K562 (cell line): Measurements from ENCODE around the gene PSD2. TPM values are rescaled to one million over a fixed set of nuclear protein-coding genes. Genes with fewer than 3 reads are reported as not detected.

Source experiments
- ATAC-seq: fragments of 200-7000 bp; cut with Tn5 transposase; 3 replicates; pipeline ENCODE4 v1.9.1; 2020; ENCODE audit warnings: moderate library complexity
- BruUV-seq: library from RNA; stranded (reverse); fragments of 400-500 nt; replicated peaks from 2 replicates; lab custom pipeline; 2021; lab: Mats Ljungman, UMichigan
- CTCF ChIA-PET: fragments of 300-600 bp; formaldehyde crosslinking; extraction: SDS; loops from one replicate; lab custom pipeline; 2021; ENCODE audit warnings: low intra/inter-chr PET ratio; lab: Yijun Ruan, JAX
- POLR2A ChIA-PET: fragments of 300-600, 350-650 bp; sonication (Branson Sonifier 250); formaldehyde crosslinking; extraction: SDS; loops from one replicate; lab custom pipeline; 2021; ENCODE audit warnings: antibody characterized with exemption, inconsistent platforms; lab: Yijun Ruan, JAX
- DNase-seq, 4 experiments: peaks; one replicate each; pipeline versions ENCODE4 v3.0.0 to v3.0.0-alpha.2; 2011 to 2018; ENCODE audit warnings: low spot score in 3 of 4, mixed read lengths in 3 of 4; ENCODE audit errors: extremely low read depth in 1 of 4
- FAIRE-seq: peaks from 2 replicates; lab custom pipeline; 2011; peaks lifted over from hg19 to GRCh38; lab: Jason Lieb, UNC
- H2AFZ ChIP-seq: 2 replicates; pipeline ENCODE4 v1.6.0; 2011; ENCODE audit warnings: low read depth, low read length, control low read depth, inconsistent platforms
- H3K27ac ChIP-seq: fragments of 200-600 bp; 3 replicates; pipeline ENCODE4 v1.8.0; 2011; ENCODE audit warnings: low read depth, mild to moderate bottlenecking, control low read depth, inconsistent platforms, low read length, moderate library complexity, mixed read lengths; ENCODE audit errors: extremely low read depth
- H3K27me3 ChIP-seq, 2 experiments: fragments of 300-600 bp in 1 of 2; 2 replicates in 1 of 2; 3 replicates in 1 of 2; pipeline versions ENCODE4 v1.6.0 to v1.8.0; 2011; ENCODE audit warnings: inconsistent platforms in 2 of 2, low read length in 2 of 2, mild to moderate bottlenecking in 1 of 2, mixed read lengths in 1 of 2, moderate library complexity in 1 of 2; ENCODE audit not compliant: control insufficient read depth in 2 of 2, insufficient read depth in 2 of 2
- H3K36me3 ChIP-seq: fragments of 300-600 bp; 3 replicates; pipeline ENCODE4 v1.8.0; 2011; ENCODE audit warnings: mild to moderate bottlenecking, low read length, inconsistent platforms; ENCODE audit not compliant: control insufficient read depth, insufficient read depth
- H3K4me1 ChIP-seq, 2 experiments: fragments of 200-600 bp in 1 of 2; replicated peaks in 1 of 2; 2 replicates in 1 of 2; 3 replicates in 1 of 2; pipeline versions ENCODE4 v1.5.1 to v1.8.0; 2011; ENCODE audit warnings: inconsistent platforms in 2 of 2, low read length in 2 of 2, mild to moderate bottlenecking in 1 of 2, mixed read lengths in 1 of 2, moderate library complexity in 1 of 2; ENCODE audit not compliant: control insufficient read depth in 2 of 2, insufficient read depth in 2 of 2
- H3K4me2 ChIP-seq: 2 replicates; pipeline ENCODE4 v1.6.1; 2011; ENCODE audit warnings: low read length, control low read depth, inconsistent platforms, mixed read lengths; ENCODE audit not compliant: insufficient read depth
- H3K4me3 ChIP-seq: fragments of 200-600 bp; sonication (generic), shearing (Covaris generic); 2 replicates; pipeline ENCODE4 v1.5.1; 2016; ENCODE audit warnings: control low read depth, inconsistent platforms
- H3K79me2 ChIP-seq: fragments of 200-600 bp; 3 replicates; pipeline ENCODE4 v1.8.0; 2011; ENCODE audit warnings: low read length, inconsistent platforms; ENCODE audit not compliant: control insufficient read depth, insufficient read depth
- H3K9ac ChIP-seq, 2 experiments: 2 replicates each; pipeline versions ENCODE4 v1.6.0 to v1.6.1; 2011; ENCODE audit warnings: low read depth in 2 of 2, low read length in 2 of 2, control low read depth in 1 of 2, inconsistent platforms in 1 of 2, mild to moderate bottlenecking in 1 of 2, mixed read lengths in 1 of 2; ENCODE audit not compliant: insufficient read depth in 1 of 2
- H3K9me1 ChIP-seq: one replicate; pipeline ENCODE4 v1.6.0; 2011; ENCODE audit warnings: inconsistent platforms, mild to moderate bottlenecking, low read length, moderate library complexity; ENCODE audit not compliant: control insufficient read depth, insufficient read depth
- H3K9me3 ChIP-seq: replicated peaks from 2 replicates; pipeline ENCODE4 v1.5.1; 2011; ENCODE audit warnings: low read depth, low read length, inconsistent platforms; ENCODE audit not compliant: control insufficient read depth, insufficient read depth
- H4K20me1 ChIP-seq: replicated peaks from 2 replicates; pipeline ENCODE4 v1.6.1; 2011; ENCODE audit warnings: low read length, inconsistent platforms, mixed read lengths; ENCODE audit not compliant: control insufficient read depth, insufficient read depth
- ARNT ChIP-seq, 2 experiments: fragments of 450-650 bp; IDR thresholded peaks; 2 replicates each; pipeline ENCODE4 v1.6.1; 2016; ENCODE audit warnings: mild to moderate bottlenecking in 1 of 2
- C11orf30 ChIP-seq: fragments of 450-650 bp; IDR thresholded peaks from 2 replicates; pipeline ENCODE4 v1.6.1; 2016; ENCODE audit warnings: low read depth, mild to moderate bottlenecking
- GATAD2A ChIP-seq: fragments of 450-650 bp; IDR thresholded peaks from 2 replicates; pipeline ENCODE4 v1.6.1; 2017
- GTF2A2 ChIP-seq: IDR thresholded peaks from 2 replicates; pipeline ENCODE4 v1.6.1; 2016; ENCODE audit warnings: mild to moderate bottlenecking, missing genetic modification characterization, missing compliant biosample characterization
- HNRNPL ChIP-seq: fragments of 200-400 bp; formaldehyde crosslinking; IDR thresholded peaks from 2 replicates; pipeline ENCODE4 v1.6.1; 2017; ENCODE audit warnings: low read depth, mild to moderate bottlenecking, low read length
- KLF6 ChIP-seq: fragments of 250-450 bp; sonication (Bioruptor Pico); IDR thresholded peaks from 2 replicates; pipeline ENCODE4 v1.4.0; 2020; ENCODE audit warnings: mild to moderate bottlenecking, moderate library complexity, borderline replicate concordance
- MAFF ChIP-seq: IDR thresholded peaks from 2 replicates; pipeline ENCODE4 v1.6.1; 2012; ENCODE audit warnings: low read length, improper control_type of control experiment
- MAFG ChIP-seq: fragments of 450-650 bp; conservative IDR thresholded peaks from 2 replicates; pipeline ENCODE4 v1.6.1; 2016; ENCODE audit warnings: missing genetic modification characterization, missing compliant biosample characterization
- MAFK ChIP-seq: IDR thresholded peaks from 2 replicates; pipeline ENCODE4 v1.6.1; 2011; ENCODE audit warnings: low read length, improper control_type of control experiment
- POLR2G ChIP-seq: fragments of 200-400 bp; formaldehyde crosslinking; IDR thresholded peaks from 2 replicates; pipeline ENCODE4 v1.6.1; 2017; ENCODE audit warnings: low read depth, mild to moderate bottlenecking, antibody characterized with exemption, low read length, moderate library complexity
- ZNF316 ChIP-seq: fragments of 450-650 bp; IDR thresholded peaks from 2 replicates; pipeline ENCODE4 v1.6.1; 2016
- WGBS: fragments of 100-300 bp; shearing (Covaris generic); methylation state at CpG from one replicate; pipeline ENCODE4 v1.1.6; 2016; ENCODE audit warnings: low coverage, mixed read lengths; ENCODE audit not compliant: insufficient coverage; ENCODE audit errors: missing lambda C conversion rate; 5-methylcytosine and 5-hydroxymethylcytosine counted together
- in situ Hi-C: fragments of 300-500 bp; cut with MboI; formaldehyde crosslinking; loops from 4 replicates; pipeline ENCODE4 v1.15.0; 2018; ENCODE audit warnings: inconsistent platforms, mixed read lengths
- intact Hi-C: fragments of 100-400 bp; cut with micrococcal nuclease; formaldehyde crosslinking; loops from 2 replicates; pipeline ENCODE4 v1.14.2; 2022
- polyA plus RNA-seq, 8 experiments: library from polyadenylated mRNA; depleted of rRNA in 4 of 8; stranded (reverse) in 5 of 8; unstranded in 3 of 8; fragments of >200 nt; fragmentation: Nextera tagmentation in 2 of 8; fragmentation: Illumina TruSeq in 1 of 8; extraction: Ambion mirVana in 2 of 8; extraction: Trizol in 1 of 8; gene quantifications; 2 replicates each; pipeline versions ENCODE4 v1.2.1 to v1.2.3, GENCODE V29; 2011 to 2014; ENCODE audit warnings: inconsistent platforms in 1 of 8, missing spikeins in 1 of 8
- total RNA-seq, 7 experiments: library from RNA; depleted of rRNA in 6 of 7; stranded (reverse); fragments of >200 nt in 6 of 7; fragmentation: Illumina TruSeq in 2 of 7; extraction: Trizol in 2 of 7; gene quantifications; 2 replicates each; pipeline versions ENCODE4 v1.2.1 to v1.2.3, GENCODE V29; 2011 to 2021; ENCODE audit warnings: low replicate concordance in 1 of 7
- TF ChIP-seq, protein P1 (sequence below): fragments of 450-650 bp; IDR thresholded peaks from 2 replicates; pipeline ENCODE4 v1.6.1; 2016; ENCODE audit warnings: missing biosample characterization, missing genetic modification characterization
- TF ChIP-seq, protein P2 (sequence below): sonication (generic); formaldehyde crosslinking; IDR thresholded peaks from 2 replicates; pipeline ENCODE4 v1.8.1; 2023; ENCODE audit warnings: missing genetic modification reagents, mild to moderate bottlenecking, borderline replicate concordance

PSD2 gene
- total and polyA plus RNA-seq, 9 of the 15 experiments (the other 6 are each of a cell fraction or from before 2014, with no cell fraction given), result 0.01 to 0.09 (median 0.04) TPM; not detected in 4

DNA sequence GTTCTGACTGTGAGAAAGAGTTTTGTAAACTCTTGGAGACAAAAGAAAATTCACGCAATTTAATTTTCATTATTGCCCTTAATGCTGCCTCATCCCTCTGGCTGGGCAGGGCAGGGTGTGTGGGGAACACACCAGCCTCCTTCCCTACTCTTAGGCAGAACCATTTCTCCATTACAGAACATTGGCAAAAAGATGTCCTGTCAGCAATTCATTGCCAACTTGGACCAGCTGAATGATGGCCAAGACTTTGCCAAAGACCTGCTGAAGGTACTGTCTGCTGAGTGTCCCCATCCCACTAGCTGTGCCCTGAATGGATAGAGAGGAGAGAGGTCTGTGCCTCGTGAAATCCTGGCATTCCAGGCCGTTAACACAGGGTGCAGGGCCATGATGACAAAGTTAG is 37.9 kb downstream of the PSD2 start:
- no TSS peak for BruUV-seq
- in situ Hi-C loops, result no loop called here
- no peak for ATAC-seq

GRCh38 chr5:139835656-139836055 is 40.0 kb downstream of the PSD2 start:
- Histone ChIP-seq H3K9me1 (no peaks in the 10 kb centered on the region), H3K9me3 (no peaks in the 10 kb centered on the region), H3K4me2 (no peak overlapping the region), H3K4me1 (no peaks in the 10 kb centered on the region), H3K27ac (no peak overlapping the region), H3K4me3 (no peak overlapping the region), H3K27me3 (peaks cover 0 to 30% of the 10 kb centered on the region in 2 experiments; a peak in 2 of 5 replicates), H4K20me1 (0 out of 2 replicates have a peak, but pooled peaks cover 16% of the 10 kb centered on the region), H3K79me2 (no peaks in the 10 kb centered on the region), H3K36me3 (no peaks in the 10 kb centered on the region), H2AFZ (no peak overlapping the region), H3K9ac (no peak overlapping the region)
- in situ Hi-C loops (no loop called here), intact Hi-C loops (no loop called here)
- 6% methylated on average over 3 of the region's 3 CpGs for WGBS
- ChIA-PET CTCF (no interaction called here), POLR2A (interaction anchor here (0.7 kb wide), 1 partner anchor 179 kb away, joined by 3 read pairs; no protein-coding TSS in a partner anchor)
- no peak for FAIRE-seq
- peak; percentile 44; the same call in 1 of the 3 replicates for ATAC-seq
- BruUV-seq, result no TSS peak
- peak in 2 of 4 experiments; percentile 47 to 59 for DNase-seq
- TF ChIP-seq GTF2A2 (tag) (no peak), KLF6 (CRISPR knock-in tag) (no peak), HNRNPL (no peak), GATAD2A (no peak)
- TF ChIP-seq, protein P1, sequence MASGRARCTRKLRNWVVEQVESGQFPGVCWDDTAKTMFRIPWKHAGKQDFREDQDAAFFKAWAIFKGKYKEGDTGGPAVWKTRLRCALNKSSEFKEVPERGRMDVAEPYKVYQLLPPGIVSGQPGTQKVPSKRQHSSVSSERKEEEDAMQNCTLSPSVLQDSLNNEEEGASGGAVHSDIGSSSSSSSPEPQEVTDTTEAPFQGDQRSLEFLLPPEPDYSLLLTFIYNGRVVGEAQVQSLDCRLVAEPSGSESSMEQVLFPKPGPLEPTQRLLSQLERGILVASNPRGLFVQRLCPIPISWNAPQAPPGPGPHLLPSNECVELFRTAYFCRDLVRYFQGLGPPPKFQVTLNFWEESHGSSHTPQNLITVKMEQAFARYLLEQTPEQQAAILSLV (tag), result no peak
- TF ChIP-seq, protein P2, sequence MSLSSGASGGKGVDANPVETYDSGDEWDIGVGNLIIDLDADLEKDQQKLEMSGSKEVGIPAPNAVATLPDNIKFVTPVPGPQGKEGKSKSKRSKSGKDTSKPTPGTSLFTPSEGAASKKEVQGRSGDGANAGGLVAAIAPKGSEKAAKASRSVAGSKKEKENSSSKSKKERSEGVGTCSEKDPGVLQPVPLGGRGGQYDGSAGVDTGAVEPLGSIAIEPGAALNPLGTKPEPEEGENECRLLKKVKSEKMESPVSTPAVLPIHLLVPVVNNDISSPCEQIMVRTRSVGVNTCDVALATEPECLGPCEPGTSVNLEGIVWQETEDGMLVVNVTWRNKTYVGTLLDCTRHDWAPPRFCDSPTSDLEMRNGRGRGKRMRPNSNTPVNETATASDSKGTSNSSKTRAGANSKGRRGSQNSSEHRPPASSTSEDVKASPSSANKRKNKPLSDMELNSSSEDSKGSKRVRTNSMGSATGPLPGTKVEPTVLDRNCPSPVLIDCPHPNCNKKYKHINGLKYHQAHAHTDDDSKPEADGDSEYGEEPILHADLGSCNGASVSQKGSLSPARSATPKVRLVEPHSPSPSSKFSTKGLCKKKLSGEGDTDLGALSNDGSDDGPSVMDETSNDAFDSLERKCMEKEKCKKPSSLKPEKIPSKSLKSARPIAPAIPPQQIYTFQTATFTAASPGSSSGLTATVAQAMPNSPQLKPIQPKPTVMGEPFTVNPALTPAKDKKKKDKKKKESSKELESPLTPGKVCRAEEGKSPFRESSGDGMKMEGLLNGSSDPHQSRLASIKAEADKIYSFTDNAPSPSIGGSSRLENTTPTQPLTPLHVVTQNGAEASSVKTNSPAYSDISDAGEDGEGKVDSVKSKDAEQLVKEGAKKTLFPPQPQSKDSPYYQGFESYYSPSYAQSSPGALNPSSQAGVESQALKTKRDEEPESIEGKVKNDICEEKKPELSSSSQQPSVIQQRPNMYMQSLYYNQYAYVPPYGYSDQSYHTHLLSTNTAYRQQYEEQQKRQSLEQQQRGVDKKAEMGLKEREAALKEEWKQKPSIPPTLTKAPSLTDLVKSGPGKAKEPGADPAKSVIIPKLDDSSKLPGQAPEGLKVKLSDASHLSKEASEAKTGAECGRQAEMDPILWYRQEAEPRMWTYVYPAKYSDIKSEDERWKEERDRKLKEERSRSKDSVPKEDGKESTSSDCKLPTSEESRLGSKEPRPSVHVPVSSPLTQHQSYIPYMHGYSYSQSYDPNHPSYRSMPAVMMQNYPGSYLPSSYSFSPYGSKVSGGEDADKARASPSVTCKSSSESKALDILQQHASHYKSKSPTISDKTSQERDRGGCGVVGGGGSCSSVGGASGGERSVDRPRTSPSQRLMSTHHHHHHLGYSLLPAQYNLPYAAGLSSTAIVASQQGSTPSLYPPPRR, result no peak

More for the DNA sequence above, 37.9 kb downstream of the PSD2 start:
- POLR2A ChIA-PET, result interaction anchor here (0.7 kb wide), 1 partner anchor 8 kb away, joined by 4 read pairs; no protein-coding TSS in a partner anchor
- no peaks in the 10 kb centered on the region for H3K4me1 ChIP-seq
- H3K9me3 ChIP-seq, result no peaks in the 10 kb centered on the region
- no peak overlapping the region for H3K4me3 ChIP-seq
- FAIRE-seq (no peak), DNase-seq (no peak)
- TF ChIP-seq ARNT (IDR thresholded peaks at IDR 0.05) (no peak), MAFK (peak; percentile 60; the same call in 1 of the 2 replicates), MAFF (peak; percentile 56; the same call in 1 of the 2 replicates), POLR2G (no peak), MAFG (tag) (peak; percentile 66), C11orf30 (peak; percentile 45), ZNF316 (peak; percentile 77)
- no peaks in the 10 kb centered on the region for H3K79me2 ChIP-seq
- no peaks in the 10 kb centered on the region for H3K9me1 ChIP-seq
- H2AFZ ChIP-seq, result no peak overlapping the region
- WGBS, result 0% methylated on average over 3 of the region's 3 CpGs
- no peak overlapping the region for H3K9ac ChIP-seq
- intact Hi-C loops, result no loop called here
- 0 out of 2 replicates have a peak, but pooled peaks cover 16% of the 10 kb centered on the region for H4K20me1 ChIP-seq
- no peak overlapping the region for H3K27ac ChIP-seq
- H3K36me3 ChIP-seq, result no peaks in the 10 kb centered on the region
- no peak overlapping the region for H3K4me2 ChIP-seq
- H3K27me3 ChIP-seq, result peaks cover 0 to 16% of the 10 kb centered on the region in 2 experiments; a peak in 2 of 5 replicates
- CTCF ChIA-PET, result no interaction called here
